ENCODE results near the gene ZNF408.

ZNF408 gene

GRCh38 chr11:46729110-46730027 lies 28.5 kb downstream of the ZNF408 start:
- DNase-seq = no peak

GRCh38 chr11:46731545-46731944 lies 30.7 kb downstream of the ZNF408 start:
- no peak for DNase-seq

- DNase-seq = no peak
Measured at GRCh38 chr11:46733234-46733633, 32.4 kb downstream of the ZNF408 start.

GRCh38 chr11:46736146-46736545 lies 35.3 kb downstream of the ZNF408 start:
- DNase-seq = no peak

- no peak for DNase-seq
Measured at GRCh38 chr11:46736615-46737014, 35.8 kb downstream of the ZNF408 start.

DNA sequence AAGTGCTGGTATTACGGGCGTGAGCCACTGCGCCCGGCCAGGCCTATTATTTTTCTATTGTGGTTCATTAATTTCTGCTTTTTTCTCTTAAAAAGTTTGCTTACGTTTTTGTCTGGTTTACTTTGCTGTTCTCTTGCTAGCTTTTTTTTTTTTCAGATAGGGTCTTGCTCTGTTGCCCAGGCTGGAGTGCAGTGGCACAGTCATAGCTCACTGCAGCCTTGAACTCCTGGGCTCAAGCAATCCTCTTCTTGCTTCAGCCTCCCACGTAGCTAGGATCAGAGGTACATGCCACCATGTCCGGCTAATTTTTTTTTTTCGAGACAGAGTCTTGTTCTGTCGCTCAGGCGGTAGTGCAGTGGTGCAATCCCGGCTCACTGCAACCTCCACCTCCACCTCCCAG lies 36.9 kb downstream of the ZNF408 start:
- no peak for DNase-seq

DNA sequence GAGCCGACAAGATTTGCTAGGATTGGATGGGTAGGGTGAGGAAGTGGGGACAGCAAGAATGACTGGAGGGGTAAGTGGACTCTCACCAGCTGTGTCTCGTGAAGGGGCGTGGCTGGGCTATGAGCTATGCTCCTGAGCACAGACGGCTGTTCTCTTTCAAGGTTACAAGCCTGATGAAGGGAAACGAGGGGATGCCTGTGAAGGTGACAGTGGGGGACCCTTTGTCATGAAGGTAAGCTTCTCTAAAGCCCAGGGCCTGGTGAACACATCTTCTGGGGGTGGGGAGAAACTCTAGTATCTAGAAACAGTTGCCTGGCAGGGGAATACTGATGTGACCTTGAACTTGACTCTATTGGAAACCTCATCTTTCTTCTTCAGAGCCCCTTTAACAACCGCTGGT lies 38.1 kb downstream of the ZNF408 start:
- no peak for DNase-seq

- no peak for DNase-seq
Measured at GRCh38 chr11:46741600-46742484, 41.0 kb downstream of the ZNF408 start.

DNA sequence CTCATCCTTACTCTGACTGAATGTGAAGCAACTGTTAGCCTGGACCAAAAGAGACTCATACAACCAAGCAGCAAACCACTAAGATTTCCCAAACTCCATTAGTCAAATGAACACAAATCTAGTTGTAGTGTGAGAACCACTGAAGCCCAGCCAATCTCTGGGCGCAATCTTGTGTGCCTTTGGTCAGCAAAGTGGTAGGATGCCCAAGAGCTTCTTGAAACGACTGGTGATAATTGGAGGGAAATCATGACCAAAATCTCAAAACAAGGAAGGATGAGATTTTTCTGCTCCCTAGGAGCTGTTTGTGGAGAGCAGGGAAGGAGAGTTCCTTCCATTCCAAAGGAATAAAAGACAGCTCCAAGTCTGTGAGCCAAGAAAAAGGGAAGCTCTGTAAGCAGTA lies 42.2 kb downstream of the ZNF408 start:
- no peak for DNase-seq

GRCh38 chr11:46743693-46744339 lies 43.0 kb downstream of the ZNF408 start:
- no peak for DNase-seq

DNA sequence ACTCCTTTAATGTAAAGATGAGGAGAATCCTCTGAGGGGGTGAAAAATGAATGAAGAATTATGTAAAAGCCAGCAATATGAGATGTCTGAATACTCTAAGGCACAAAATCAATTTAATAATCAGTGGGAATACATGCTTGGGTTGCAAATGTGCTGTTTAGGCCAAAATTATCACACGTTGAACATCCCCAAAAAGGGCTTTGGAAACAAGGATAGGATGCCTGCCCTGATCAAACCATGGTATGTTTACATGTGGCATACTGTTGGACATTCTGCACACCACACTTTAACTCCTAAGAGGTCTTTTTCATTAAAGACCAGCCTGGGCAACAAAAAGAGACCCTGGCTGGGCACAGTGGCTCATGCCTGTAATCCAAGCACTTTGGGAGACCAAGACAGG lies 44.5 kb downstream of the ZNF408 start:
- no peak for DNase-seq

- no peak for DNase-seq
Measured at GRCh38 chr11:46745995-46746394, 45.2 kb downstream of the ZNF408 start.

DNA sequence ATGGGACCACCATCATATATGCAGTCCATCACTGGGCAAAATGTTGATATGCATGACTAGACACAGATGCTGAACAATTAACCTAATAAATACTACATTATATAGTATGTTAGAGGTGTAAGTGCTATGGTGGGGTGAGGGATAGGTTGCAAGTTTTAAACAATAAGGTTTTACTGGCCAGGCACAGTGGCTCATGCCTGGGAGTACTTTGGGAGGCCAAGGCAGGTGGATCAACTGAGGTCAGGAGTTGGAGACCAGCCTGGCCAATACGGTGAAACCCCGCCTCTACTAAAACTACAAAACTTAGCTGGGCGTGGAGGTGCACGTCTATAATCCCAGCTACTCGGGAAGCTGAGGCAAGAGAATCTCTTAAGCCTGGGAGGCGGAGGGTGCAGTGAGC lies 46.3 kb downstream of the ZNF408 start:
- DNase-seq = no peak

All from activated effector memory CD4-positive, alpha-beta T cell treated with Interleukin-2 at 50 U/mL for 16 hours (primary cell).